ENCODE data around the gene CCDC198. TPM values are rescaled to one million over a fixed set of nuclear protein-coding genes. Genes with fewer than 3 reads are reported as not detected.

The CCDC198 gene
- total RNA-seq, 2 donors from 2014 or later: not detected

GRCh38 chr14:57461777-57462320 lies 31.8 kb downstream of the CCDC198 start:
- Mint-ChIP-seq H3K9me3 (no peaks in the 10 kb centered on the region), H3K27me3 (ENCODE audit: insufficient read depth) (no peaks in the 10 kb centered on the region), H3K4me1 (peaks cover 13% of the 10 kb centered on the region), H3K4me3 (no peak overlapping the region), H3K27ac (no peak overlapping the region), H3K36me3 (ENCODE audit: low read depth) (no peaks in the 10 kb centered on the region)
- Histone ChIP-seq H3K4me1 (ENCODE audit: control insufficient read depth, insufficient read depth, low read length) (peaks cover 7% of the 10 kb centered on the region), H3K4me3 (ENCODE audit: low read length) (no peak overlapping the region), H3K27me3 (ENCODE audit: control insufficient read depth, insufficient read depth, low read length, poor library complexity, severe bottlenecking) (no peaks in the 10 kb centered on the region), H3K9me3 (ENCODE audit: control insufficient read depth, low read length) (no peaks in the 10 kb centered on the region), H3K27ac (ENCODE audit: low read depth, low read length) (no peak overlapping the region), H3K36me3 (ENCODE audit: control insufficient read depth, insufficient read depth, low read length) (no peaks in the 10 kb centered on the region), H3K9ac (ENCODE audit: extremely low read depth, low read length, poor library complexity, severe bottlenecking) (no peak overlapping the region)
- WGBS, 2 experiments (ENCODE audit: insufficient coverage in 1 of 2, insufficient read length in 1 of 2): 91 to 100% methylated on average over 2 to 5 of the region's 5 CpGs
- no peak for TF ChIP-seq CTCF (conservative IDR thresholded peaks at IDR 0.05)
- no peak for DNase-seq

GRCh38 chr14:57435923-57436322 lies 57.7 kb downstream of the CCDC198 start:
- H3K27me3 Mint-ChIP-seq (ENCODE audit: insufficient read depth): peaks cover 4% of the 10 kb centered on the region
- DNase-seq: no peak
- peak; percentile 56 for TF ChIP-seq CTCF (conservative IDR thresholded peaks at IDR 0.05)
- no peak overlapping the region for H3K27ac Mint-ChIP-seq
- H3K9me3 Mint-ChIP-seq: peaks cover 6% of the 10 kb centered on the region
- H3K9ac ChIP-seq (ENCODE audit: extremely low read depth, low read length, poor library complexity, severe bottlenecking): no peak overlapping the region
- H3K4me3 Mint-ChIP-seq: no peak overlapping the region
- H3K4me1 ChIP-seq (ENCODE audit: control insufficient read depth, insufficient read depth, low read length): no peaks in the 10 kb centered on the region
- H3K36me3 Mint-ChIP-seq (ENCODE audit: low read depth): no peaks in the 10 kb centered on the region
- no peaks in the 10 kb centered on the region for H3K36me3 ChIP-seq (ENCODE audit: control insufficient read depth, insufficient read depth, low read length)
- no peak overlapping the region for H3K27ac ChIP-seq (ENCODE audit: low read depth, low read length)
- peaks cover 6% of the 10 kb centered on the region for H3K9me3 ChIP-seq (ENCODE audit: control insufficient read depth, low read length)
- H3K4me1 Mint-ChIP-seq: no peaks in the 10 kb centered on the region
- H3K27me3 ChIP-seq (ENCODE audit: control insufficient read depth, insufficient read depth, low read length, poor library complexity, severe bottlenecking): no peaks in the 10 kb centered on the region
- H3K4me3 ChIP-seq (ENCODE audit: low read length): no peak overlapping the region

GRCh38 chr14:57420986-57421385 lies 72.7 kb downstream of the CCDC198 start:
- no peak for DNase-seq
- Mint-ChIP-seq H3K4me1 (no peaks in the 10 kb centered on the region), H3K4me3 (no peak overlapping the region), H3K9me3 (no peaks in the 10 kb centered on the region), H3K27ac (no peak overlapping the region), H3K27me3 (ENCODE audit: insufficient read depth) (no peaks in the 10 kb centered on the region), H3K36me3 (ENCODE audit: low read depth) (no peaks in the 10 kb centered on the region)
- TF ChIP-seq CTCF (conservative IDR thresholded peaks at IDR 0.05): no peak
- H3K4me1 ChIP-seq (ENCODE audit: control insufficient read depth, insufficient read depth, low read length): no peaks in the 10 kb centered on the region
- H3K27me3 ChIP-seq (ENCODE audit: control insufficient read depth, insufficient read depth, low read length, poor library complexity, severe bottlenecking): no peaks in the 10 kb centered on the region
- H3K4me3 ChIP-seq (ENCODE audit: low read length): no peak overlapping the region
- WGBS, 2 experiments (ENCODE audit: insufficient coverage in 1 of 2, insufficient read length in 1 of 2): 93 to 96% methylated on average over 2 to 3 of the region's 3 CpGs
- H3K9ac ChIP-seq (ENCODE audit: extremely low read depth, low read length, poor library complexity, severe bottlenecking): no peak overlapping the region
- H3K27ac ChIP-seq (ENCODE audit: low read depth, low read length): no peak overlapping the region
- no peaks in the 10 kb centered on the region for H3K36me3 ChIP-seq (ENCODE audit: control insufficient read depth, insufficient read depth, low read length)
- no peaks in the 10 kb centered on the region for H3K9me3 ChIP-seq (ENCODE audit: control insufficient read depth, low read length)
